GM23248 (cell line): ENCODE measurements around the gene PCMTD2.

Experiments
- EZH2 ChIP-seq: fragments of 200-600 bp; sonication (generic); IDR thresholded peaks from 2 replicates; pipeline ENCODE4 v1.6.1; 2018; ENCODE audit warnings: antibody characterized with exemption, mild to moderate bottlenecking; ENCODE audit not compliant: insufficient read depth, poor library complexity, severe bottlenecking
- EZH2phosphoT487 ChIP-seq: fragments of 200-600 bp; sonication (generic); IDR thresholded peaks from 2 replicates; pipeline ENCODE4 v1.6.1; 2018; ENCODE audit warnings: antibody characterized with exemption, moderate library complexity, mild to moderate bottlenecking, low read depth; ENCODE audit not compliant: insufficient read depth

DNA sequence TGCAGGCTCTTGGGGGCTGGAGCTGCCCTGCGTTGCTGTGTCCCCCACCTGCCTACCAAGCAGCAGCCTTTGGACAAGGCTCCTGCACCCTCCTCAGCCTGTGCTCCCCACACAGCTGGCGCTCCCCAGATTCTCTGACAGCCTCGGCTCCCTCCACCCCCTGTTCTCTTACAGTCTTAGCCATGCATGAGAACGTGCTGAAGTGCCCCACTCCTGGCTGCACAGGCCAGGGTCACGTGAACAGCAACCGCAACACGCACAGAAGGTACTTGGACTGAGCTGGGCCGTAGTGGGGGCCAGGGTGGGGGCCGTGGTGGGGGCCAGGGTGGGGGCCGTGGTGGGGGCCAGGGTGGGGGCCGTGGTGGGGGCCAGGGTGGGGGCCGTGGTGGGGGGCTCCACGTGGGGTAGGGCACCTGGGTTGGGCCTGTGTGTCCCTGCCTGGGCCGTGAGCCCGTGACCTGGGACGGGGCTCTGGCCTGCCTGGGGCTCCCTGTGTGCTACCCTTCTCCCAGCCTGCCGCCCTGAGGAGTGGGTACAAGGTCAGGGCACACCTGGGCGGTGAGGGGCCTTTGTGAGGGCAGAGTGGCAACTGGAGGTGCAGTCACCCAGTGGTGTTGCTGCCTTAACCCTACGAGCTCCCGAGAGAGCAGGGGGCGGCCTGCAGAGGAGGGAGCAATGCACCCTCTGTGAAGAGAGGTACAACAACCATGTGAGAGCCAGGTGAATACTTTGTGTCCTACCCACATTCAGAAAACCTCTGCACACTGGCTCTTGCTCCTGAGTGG lies 43.5 kb upstream of the PCMTD2 start:
- no peak for TF ChIP-seq EZH2
- TF ChIP-seq EZH2phosphoT487 = no peak
